GM18498 (cell line): Measurements from ENCODE around the gene OVOL1.

Source experiments
- ATAC-seq: cut with Tn5 transposase; IDR thresholded peaks from one replicate; pipeline ENCODE4 v1.9.1; 2021; ENCODE audit warnings: mild to moderate bottlenecking, moderate library complexity; ENCODE audit not compliant: unreplicated experiment

Gene OVOL1

DNA sequence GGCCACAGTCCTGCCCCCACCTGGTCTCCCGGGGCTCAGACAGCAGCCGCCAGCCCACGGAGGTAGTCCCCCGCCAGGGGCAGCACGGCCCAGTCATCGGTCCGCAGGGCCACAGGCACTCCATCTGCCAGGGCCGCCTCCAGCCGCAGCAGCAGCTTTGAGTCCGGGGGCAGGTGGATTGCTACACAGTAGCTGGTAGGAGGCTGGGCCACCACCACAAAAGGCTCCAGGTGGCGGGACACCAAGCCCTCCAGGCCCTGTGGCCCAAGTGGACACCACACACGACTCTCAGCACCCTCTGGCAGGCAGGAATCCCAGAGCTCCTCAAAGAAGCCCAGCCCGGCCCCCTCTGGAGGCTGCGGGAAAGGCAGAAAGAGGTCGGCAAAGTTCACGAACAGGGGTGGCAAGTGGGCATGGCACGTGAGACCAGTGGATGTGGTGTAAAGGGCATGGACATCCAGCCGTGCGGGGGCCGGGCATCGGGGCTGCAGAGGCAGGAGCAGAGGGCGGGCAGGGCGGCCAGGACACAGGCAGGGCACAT, 9.0 kb upstream of the OVOL1 start:
- ATAC-seq = no peak

- ATAC-seq = no peak
These were observed 8.4 kb upstream of the OVOL1 start for GRCh38 chr11:65778431-65778900.

DNA sequence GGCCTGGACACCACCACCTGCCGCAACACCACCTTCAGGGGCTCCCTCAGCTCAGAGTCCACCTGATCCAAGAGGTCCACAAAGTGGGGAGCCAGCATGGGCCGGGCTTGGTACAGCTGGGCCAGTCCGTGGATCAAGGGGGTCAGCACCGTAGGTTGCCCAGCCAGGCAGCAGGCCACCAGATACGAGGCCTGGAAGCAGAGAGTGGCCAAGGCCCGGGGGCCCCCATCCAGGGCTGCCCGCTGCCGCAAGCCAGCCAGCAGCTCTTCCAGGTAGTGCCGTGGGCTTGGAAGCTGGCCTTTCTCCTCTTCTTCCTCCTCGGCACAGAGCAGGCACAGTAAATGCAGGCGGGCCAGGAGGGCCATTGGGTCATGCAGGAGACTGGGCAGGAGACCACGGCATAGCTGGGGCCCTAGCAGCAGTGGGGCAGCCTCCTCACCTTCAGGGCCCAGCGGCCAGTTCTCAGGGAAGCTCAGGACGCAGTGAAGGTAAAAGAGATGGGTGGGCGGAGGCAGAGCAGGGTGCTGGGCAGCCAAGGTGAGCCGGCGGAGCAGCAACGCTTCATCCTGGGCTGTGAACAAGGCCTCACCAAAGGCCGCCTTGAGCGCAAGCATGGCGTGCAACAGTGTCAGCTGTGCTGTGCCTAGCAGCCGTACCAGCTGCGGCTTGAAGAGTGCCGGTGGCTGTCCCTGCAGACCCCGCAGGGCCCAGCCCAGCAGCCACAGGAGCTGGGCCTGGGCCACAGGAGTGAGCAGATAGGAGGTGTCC, 7.8 kb upstream of the OVOL1 start:
- ATAC-seq = no peak

GRCh38 chr11:65779669-65779918, 7.3 kb upstream of the OVOL1 start:
- no peak for ATAC-seq

DNA sequence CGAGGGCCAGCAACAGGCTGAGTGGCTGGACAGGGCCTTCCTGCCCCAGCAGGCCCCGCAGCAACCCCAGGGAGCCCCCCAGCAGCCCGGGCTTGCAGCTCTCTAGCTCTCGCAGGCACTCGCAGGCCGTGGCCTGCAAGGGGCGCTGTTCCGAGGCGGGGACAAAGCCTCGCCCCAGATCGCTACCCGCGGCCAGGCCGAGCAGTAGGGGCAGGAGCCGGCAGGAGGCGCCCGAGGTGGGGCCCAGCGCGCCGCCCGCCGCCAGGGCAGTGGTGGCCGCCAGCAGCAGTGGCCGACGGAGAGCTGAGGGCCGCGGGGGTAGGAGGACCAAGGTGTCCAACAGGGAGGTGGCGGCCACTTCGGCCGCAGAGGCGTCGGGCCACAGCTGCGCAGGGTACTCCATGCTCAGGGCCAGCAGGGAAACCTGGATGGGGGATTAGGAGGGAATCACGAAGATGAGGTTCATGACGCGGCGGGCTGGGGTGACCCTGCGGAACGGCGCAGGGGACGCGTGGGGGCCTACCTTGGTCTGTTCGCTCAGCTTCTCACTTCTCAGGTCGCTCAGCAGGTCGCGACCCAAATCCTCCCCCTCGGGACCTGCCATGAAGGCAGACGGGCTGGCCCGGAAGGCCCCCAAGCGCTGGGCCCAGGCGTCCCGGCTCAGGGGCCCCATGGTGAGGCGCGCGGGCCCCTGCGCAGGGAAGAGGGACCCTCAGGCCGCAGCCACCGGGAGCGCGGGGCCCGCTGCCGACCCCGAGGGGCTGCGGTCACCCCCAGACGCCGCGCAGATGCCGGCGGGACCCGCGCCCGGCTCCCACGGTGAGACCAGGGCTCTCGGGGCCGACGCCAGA, 6.7 kb upstream of the OVOL1 start:
- ATAC-seq = peak; percentile 61

- peak; percentile 70 for ATAC-seq
These were observed 6.1 kb upstream of the OVOL1 start, which contains the start of gene AP5B1 for GRCh38 chr11:65780770-65781151. TSS of gene AP5B1 (minus strand) at chr11:65780976. CDS start at chr11:65780591, 385 bp downstream.

DNA sequence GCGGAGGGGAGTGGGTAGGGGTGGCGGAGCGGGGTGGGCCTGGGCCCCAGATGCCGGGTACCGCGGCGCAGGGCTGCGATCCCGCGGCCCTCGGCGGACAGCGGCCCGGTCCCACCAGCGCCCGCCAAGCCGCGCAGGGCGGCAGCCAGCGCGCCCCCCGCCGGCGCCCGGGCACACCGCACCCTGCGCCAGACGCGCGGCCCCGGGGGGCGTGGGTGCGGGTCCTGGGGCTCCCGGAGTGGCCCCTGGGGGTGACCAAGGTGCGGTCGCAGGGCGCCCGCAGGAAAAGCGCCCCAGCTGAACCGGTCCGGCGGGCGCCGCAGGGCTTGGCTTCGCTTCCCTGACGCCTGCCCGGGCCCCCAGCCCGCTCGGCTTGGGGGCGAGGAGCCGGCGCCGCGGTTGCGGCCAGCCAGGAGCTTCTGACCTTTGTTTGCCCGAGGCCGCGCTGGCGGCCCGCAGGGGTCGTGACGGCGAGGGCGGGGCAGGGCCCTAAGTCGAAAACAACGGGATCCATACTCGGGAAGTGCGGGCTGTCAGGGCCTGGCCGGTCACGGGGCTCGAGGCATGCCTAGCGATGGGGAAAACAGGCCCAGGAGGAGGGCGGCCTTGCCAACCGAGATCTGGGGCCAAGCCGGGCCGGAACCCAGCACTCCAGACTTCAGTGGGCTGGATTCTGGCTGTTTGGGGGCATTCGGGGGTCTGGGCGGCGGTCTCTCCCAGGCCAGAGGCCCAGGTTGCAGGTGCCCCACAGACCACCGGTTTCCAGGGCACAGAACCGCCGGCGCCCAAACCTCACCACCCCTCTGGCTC, 5.5 kb upstream of the OVOL1 start:
- peak; percentile 35 for ATAC-seq

GRCh38 chr11:65781962-65782815, 4.7 kb upstream of the OVOL1 start:
- ATAC-seq = no peak

DNA sequence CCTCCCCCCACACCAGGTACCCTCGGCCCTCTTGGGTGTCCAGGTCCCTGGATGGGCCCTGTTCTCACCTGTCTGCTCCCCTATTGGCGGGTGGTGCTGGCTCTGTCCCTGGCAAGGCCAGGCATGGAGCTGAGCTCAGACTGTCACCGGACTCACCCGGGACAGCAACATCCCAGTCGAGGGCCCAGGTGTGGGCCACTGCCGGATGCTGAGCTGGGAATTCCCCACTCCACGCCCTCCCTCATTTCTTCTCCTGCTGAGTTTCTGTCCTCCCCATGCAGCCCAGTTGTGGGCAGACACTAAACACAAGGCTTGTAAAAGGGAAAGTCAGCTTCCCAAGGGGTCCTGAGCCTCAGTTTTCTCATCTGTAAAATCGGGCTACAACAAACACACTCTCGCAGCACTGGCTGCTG, 4.0 kb upstream of the OVOL1 start:
- no peak for ATAC-seq

DNA sequence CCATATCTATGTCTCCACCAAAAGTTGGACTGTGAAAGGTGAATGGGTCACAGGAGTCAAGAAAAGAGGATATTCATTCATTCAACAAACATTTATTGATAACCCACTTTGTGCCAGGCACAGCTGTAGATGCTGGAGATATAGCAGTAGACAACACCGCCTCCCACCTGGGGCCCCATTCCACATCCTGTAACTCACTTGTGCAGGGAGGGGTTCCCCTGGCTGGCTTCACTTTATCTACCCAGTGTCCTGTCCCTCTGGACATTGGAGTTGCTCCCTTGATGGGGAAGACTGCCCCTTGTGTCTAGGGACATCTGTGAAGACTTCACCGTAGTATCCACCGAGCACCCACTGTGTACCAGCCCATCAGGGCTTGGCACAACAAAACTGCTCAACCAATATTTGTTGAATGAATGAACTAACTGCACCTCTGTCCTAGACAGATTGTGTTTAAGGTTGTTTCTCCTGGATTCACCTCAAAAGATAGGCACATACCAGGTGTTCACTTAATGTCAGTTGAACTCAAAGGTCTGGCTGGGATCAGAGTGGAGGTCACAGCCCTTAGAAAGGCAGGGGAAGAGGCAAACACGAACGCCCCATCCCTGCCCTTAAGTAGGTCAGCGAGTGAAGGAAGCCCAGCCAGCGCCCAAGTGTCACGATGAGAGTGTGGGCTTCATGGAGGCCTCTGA, 1.4 kb upstream of the OVOL1 start:
- no peak for ATAC-seq

DNA sequence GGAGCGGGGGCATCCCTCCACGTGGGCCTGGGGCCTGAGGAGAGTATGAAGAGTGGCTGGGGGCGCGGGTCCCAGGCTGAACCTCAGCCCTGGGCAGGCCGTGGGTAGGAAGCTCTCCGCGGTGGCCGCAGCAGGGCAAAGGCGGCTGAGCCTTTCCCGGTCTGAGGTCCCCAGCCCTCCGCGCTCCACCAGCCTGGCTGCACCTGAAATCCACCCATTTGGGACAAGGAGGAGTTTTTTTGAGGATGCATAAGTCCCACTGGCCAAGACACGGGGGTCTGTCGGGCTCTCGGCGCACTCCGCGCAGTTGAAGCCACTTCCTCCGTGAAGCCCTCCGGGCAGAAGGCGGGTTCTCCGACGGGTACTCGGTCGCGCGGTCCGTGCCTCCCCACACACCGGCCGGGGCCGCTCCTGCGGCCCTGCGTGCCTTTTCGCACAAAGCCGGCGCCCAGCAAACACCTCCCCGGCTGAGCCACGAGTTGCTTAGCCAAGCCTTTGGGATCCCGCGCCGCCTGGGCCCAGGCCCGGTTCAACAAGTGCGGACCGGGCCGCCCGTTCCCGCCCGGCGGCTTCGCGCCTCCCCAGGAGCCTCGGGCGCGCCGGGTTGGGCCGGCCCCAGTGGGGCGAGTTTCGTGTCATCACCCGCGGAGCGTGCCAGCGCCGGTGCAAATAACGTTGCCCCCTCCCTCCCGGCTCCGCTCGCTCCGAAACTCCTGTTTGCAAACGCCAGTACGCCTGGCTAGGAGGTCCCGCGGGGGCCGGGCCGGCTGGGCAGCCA, 666 bp upstream of the OVOL1 start:
- no peak for ATAC-seq

- no peak for ATAC-seq
These were observed 1.1 kb downstream of the OVOL1 start for GRCh38 chr11:65787649-65788622.

GRCh38 chr11:65788821-65789220, 2.0 kb downstream of the OVOL1 start:
- no peak for ATAC-seq

DNA sequence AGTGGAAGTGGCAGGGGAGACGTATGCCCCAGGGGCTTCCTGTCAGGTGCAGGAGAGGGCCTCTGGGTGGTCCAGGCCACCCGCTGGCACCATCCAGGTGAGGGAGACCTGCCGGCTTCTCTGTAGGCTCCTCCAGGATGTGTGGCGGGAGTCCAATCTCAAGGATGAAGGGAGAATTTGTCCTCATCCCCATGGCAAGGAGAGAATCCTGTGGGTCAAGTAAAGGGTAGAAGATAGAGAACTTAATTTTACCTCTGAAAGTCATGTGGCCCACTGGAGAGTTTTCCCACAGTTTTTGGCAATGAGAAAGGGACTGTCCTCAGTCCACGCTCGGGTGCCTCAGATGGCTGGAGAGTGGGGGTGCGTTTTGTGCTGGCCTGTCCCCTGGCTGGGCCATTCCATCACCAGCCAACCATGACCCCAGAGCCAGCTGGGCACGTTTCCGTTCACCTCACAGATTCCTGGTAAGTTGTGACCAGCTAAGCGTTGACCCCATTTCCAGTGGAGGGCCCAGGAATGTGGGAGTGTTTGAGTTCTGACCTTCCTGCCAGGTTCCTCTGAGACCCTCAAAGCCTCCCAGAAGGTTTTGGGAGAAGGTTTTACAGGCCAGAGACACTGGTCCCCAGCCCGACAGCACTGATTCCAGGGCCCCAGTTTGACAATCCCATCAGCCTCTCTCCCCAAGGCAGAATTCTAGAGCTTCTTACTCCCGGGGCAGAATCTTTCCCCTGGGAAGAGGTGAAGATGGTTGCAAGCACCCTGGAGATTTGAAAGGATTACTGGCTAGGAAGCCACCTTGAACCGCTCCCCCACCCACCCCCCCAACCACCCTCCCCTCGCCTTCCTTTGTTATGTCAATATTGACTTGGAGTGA, 2.6 kb downstream of the OVOL1 start:
- ATAC-seq = no peak

DNA sequence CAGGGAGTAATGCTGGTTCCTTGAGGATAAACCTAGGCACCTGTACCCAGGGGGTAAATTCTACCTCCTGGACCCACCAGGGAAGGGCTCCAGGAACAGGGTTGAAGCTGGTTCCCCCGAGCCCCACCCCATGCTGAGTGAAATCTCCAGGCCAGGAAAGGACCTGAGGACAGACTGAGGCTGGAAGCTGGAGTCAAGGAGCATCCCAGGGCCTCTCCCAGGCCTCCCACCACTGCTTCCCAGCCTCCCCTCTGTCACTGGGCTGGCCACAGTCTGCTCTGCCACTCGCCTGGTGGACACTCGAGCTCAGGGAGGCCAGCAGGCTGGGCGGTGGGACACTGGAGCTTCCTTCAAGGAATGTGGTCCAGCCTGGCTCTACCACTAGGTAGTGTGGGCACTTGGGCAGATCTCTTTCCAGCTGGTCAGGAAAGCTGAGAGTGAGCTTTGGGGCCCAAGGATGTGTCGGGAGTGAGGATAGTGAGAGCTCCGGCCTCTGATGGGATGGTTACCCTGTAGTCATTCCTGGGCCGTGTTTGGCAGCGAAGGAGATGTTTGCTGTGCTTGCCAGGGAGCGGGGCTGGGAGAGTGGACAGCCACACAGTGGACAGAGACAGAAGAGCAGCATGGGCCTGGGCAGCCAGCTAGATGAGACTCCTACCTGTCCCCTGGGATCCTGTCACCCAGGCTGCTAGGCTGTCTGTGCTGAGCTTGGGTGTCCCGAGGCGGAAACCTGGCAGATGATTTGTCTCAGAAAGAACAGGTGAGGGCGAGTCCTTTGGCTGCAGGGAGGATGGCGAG, 3.4 kb downstream of the OVOL1 start:
- no peak for ATAC-seq
